ENCODE results near the gene SSX7. TPM values are rescaled to one million over a fixed set of nuclear protein-coding genes. Genes with fewer than 3 reads are reported as not detected.
"Not testable (repeated sequence)": the region's sequence is repeated elsewhere in the genome, so short reads cannot be mapped to it uniquely, and the experiment has no call there.

The SSX7 gene
- polyA plus RNA-seq (2011; rRNA removed): not detected in 2 replicates
- not detected in 2 replicates for polyA minus RNA-seq (2011; rRNA and poly(A)+ RNA removed)

GRCh38 chrX:52654800-52655199 lies at the start of gene SSX7:
Gene SSX7, minus strand, starts transcription at chrX:52654900. Its CDS starts 1,428 bp downstream, at chrX:52653472.
- H3K4me3 ChIP-seq (ENCODE audit: low read depth, low read length); CTCF ChIA-PET; H3K27me3 ChIP-seq (ENCODE audit: control insufficient read depth, insufficient read depth, low read length); H3K27ac ChIP-seq (ENCODE audit: low read depth, low read length); DNase-seq (ENCODE audit: low read depth, low spot score); H3K9me3 ChIP-seq (ENCODE audit: control insufficient read depth, insufficient read depth, low read length); POLR2A ChIA-PET: not testable (repeated sequence)

- CTCF ChIA-PET; H3K9me3 ChIP-seq (ENCODE audit: control insufficient read depth, insufficient read depth, low read length): not testable (repeated sequence)
Measured at GRCh38 chrX:52692034-52692433, 37.3 kb upstream of the SSX7 start.

GRCh38 chrX:52662218-52662617 lies 7.5 kb upstream of the SSX7 start:
- H3K27me3 ChIP-seq (ENCODE audit: control insufficient read depth, insufficient read depth, low read length); H3K4me3 ChIP-seq (ENCODE audit: low read depth, low read length); POLR2A ChIA-PET; H3K9me3 ChIP-seq (ENCODE audit: control insufficient read depth, insufficient read depth, low read length); H3K27ac ChIP-seq (ENCODE audit: low read depth, low read length); DNase-seq (ENCODE audit: low read depth, low spot score); CTCF ChIA-PET: not testable (repeated sequence)

More at GRCh38 chrX:52692034-52692433, 37.3 kb upstream of the SSX7 start:
- H3K4me3 ChIP-seq (ENCODE audit: low read depth, low read length); H3K27me3 ChIP-seq (ENCODE audit: control insufficient read depth, insufficient read depth, low read length); H3K27ac ChIP-seq (ENCODE audit: low read depth, low read length); POLR2A ChIA-PET; DNase-seq (ENCODE audit: low read depth, low spot score): not testable (repeated sequence)

- POLR2A ChIA-PET; DNase-seq (ENCODE audit: low read depth, low spot score); H3K27me3 ChIP-seq (ENCODE audit: control insufficient read depth, insufficient read depth, low read length); H3K4me3 ChIP-seq (ENCODE audit: low read depth, low read length); H3K27ac ChIP-seq (ENCODE audit: low read depth, low read length); H3K9me3 ChIP-seq (ENCODE audit: control insufficient read depth, insufficient read depth, low read length); CTCF ChIA-PET: not testable (repeated sequence)
Measured at GRCh38 chrX:52655475-52655874, 775 bp upstream of the SSX7 start.

GRCh38 chrX:52650676-52651075 lies 4.0 kb downstream of the SSX7 start:
- H3K9me3 ChIP-seq (ENCODE audit: control insufficient read depth, insufficient read depth, low read length); H3K4me3 ChIP-seq (ENCODE audit: low read depth, low read length); H3K27me3 ChIP-seq (ENCODE audit: control insufficient read depth, insufficient read depth, low read length); CTCF ChIA-PET; H3K27ac ChIP-seq (ENCODE audit: low read depth, low read length); DNase-seq (ENCODE audit: low read depth, low spot score); POLR2A ChIA-PET: not testable (repeated sequence)

- DNase-seq (ENCODE audit: low read depth, low spot score); H3K27me3 ChIP-seq (ENCODE audit: control insufficient read depth, insufficient read depth, low read length); H3K27ac ChIP-seq (ENCODE audit: low read depth, low read length); H3K4me3 ChIP-seq (ENCODE audit: low read depth, low read length); CTCF ChIA-PET; H3K9me3 ChIP-seq (ENCODE audit: control insufficient read depth, insufficient read depth, low read length); POLR2A ChIA-PET: not testable (repeated sequence)
Measured at GRCh38 chrX:52648956-52649355, 5.7 kb downstream of the SSX7 start.

- CTCF ChIA-PET; H3K27me3 ChIP-seq (ENCODE audit: control insufficient read depth, insufficient read depth, low read length); H3K27ac ChIP-seq (ENCODE audit: low read depth, low read length); POLR2A ChIA-PET; DNase-seq (ENCODE audit: low read depth, low spot score); H3K4me3 ChIP-seq (ENCODE audit: low read depth, low read length); H3K9me3 ChIP-seq (ENCODE audit: control insufficient read depth, insufficient read depth, low read length): not testable (repeated sequence)
Measured at GRCh38 chrX:52628483-52628882, 26.2 kb downstream of the SSX7 start.

- DNase-seq (ENCODE audit: low read depth, low spot score); H3K27me3 ChIP-seq (ENCODE audit: control insufficient read depth, insufficient read depth, low read length); POLR2A ChIA-PET; H3K9me3 ChIP-seq (ENCODE audit: control insufficient read depth, insufficient read depth, low read length); H3K27ac ChIP-seq (ENCODE audit: low read depth, low read length); CTCF ChIA-PET; H3K4me3 ChIP-seq (ENCODE audit: low read depth, low read length): not testable (repeated sequence)
Measured at GRCh38 chrX:52620661-52621060, 34.0 kb downstream of the SSX7 start.

GRCh38 chrX:52608961-52609360 lies 45.7 kb downstream of the SSX7 start:
- no peak for DNase-seq (ENCODE audit: low read depth, low spot score)
- Histone ChIP-seq H3K27ac (ENCODE audit: low read depth, low read length) (no peak overlapping the region), H3K4me3 (ENCODE audit: low read depth, low read length) (no peak overlapping the region), H3K27me3 (ENCODE audit: control insufficient read depth, insufficient read depth, low read length) (no peaks in the 10 kb centered on the region), H3K9me3 (ENCODE audit: control insufficient read depth, insufficient read depth, low read length) (no peaks in the 10 kb centered on the region)
- CTCF ChIA-PET: no interaction called here
- POLR2A ChIA-PET: no interaction called here
- no peak for TF ChIP-seq CTCF (IDR thresholded peaks at IDR 0.05; ENCODE audit: low read depth, low read length)

- CTCF ChIA-PET; DNase-seq (ENCODE audit: low read depth, low spot score); POLR2A ChIA-PET; H3K4me3 ChIP-seq (ENCODE audit: low read depth, low read length); H3K27me3 ChIP-seq (ENCODE audit: control insufficient read depth, insufficient read depth, low read length); H3K9me3 ChIP-seq (ENCODE audit: control insufficient read depth, insufficient read depth, low read length); H3K27ac ChIP-seq (ENCODE audit: low read depth, low read length): not testable (repeated sequence)
Measured at GRCh38 chrX:52603151-52603550, 51.5 kb downstream of the SSX7 start.
